Cardiac ventricle fibroblast (primary cell): ENCODE data around the gene TTC36. TPM values are rescaled to one million over a fixed set of nuclear protein-coding genes. Genes with fewer than 3 reads are reported as not detected.

Experiments used
- total RNA-seq: library from RNA; depleted of rRNA; stranded (reverse); fragments of >200 nt; gene quantifications from 2 replicates; pipeline ENCODE4 v1.2.3, GENCODE V29; 2015

TTC36 gene
- 0.20 TPM in 1 of 2 replicates, not detected in the other for total RNA-seq

GRCh38 chr11:118527109-118527508 lies at the start of gene TTC36:
Gene TTC36, plus strand, starts transcription at chr11:118527474. Its CDS starts 21 bp downstream, at chr11:118527495.

GRCh38 chr11:118530683-118531596 lies 3.7 kb downstream of the TTC36 start, which contains the start of gene TMEM25:
Gene TMEM25, plus strand, starts transcription at chr11:118531192. Its CDS starts 610 bp downstream, at chr11:118531802.

GRCh38 chr11:118572061-118572980 lies 45.0 kb downstream of the TTC36 start, which contains the start of gene ARCN1:
Gene ARCN1, plus strand, starts transcription at chr11:118572409. Its CDS starts 139 bp downstream, at chr11:118572548.

Other genes starting within 250 kb of the TTC36 start
- gene CD3E, start 222.7 kb upstream of the TTC36 start, total RNA-seq: not detected in 2 replicates
- not detected in 2 replicates for gene CD3D, start 184.8 kb upstream of the TTC36 start, total RNA-seq
- not detected in 2 replicates for gene CD3G, start 183.1 kb upstream of the TTC36 start, total RNA-seq
- 30.8 and 32.3 TPM in 2 replicates for gene UBE4A, start 167.9 kb upstream of the TTC36 start, total RNA-seq
- gene ATP5MG, start 125.9 kb upstream of the TTC36 start, total RNA-seq: 27.5 and 29.8 TPM in 2 replicates
- gene KMT2A, start 91.0 kb upstream of the TTC36 start, total RNA-seq: 28.0 and 33.8 TPM in 2 replicates
- gene TMEM25, start 3.7 kb downstream of the TTC36 start, total RNA-seq: 6.0 and 15.4 TPM in 2 replicates
- gene IFT46, start 38.5 kb downstream of the TTC36 start, total RNA-seq: 17.4 and 23.0 TPM in 2 replicates
- gene ARCN1, start 44.9 kb downstream of the TTC36 start, total RNA-seq: 115 and 140 TPM in 2 replicates
- gene PHLDB1, start 80.1 kb downstream of the TTC36 start, total RNA-seq: 108 and 144 TPM in 2 replicates
- gene TREH, start 152.2 kb downstream of the TTC36 start, total RNA-seq: not detected in 2 replicates